Upper lobe of right lung (tissue), 1 donor: ENCODE data around the gene CDIPT. TPM values are rescaled to one million over a fixed set of nuclear protein-coding genes. Genes with fewer than 3 reads are reported as not detected.

Experiments
- ATAC-seq: fragments of 200-7000 bp; cut with Tn5 transposase; one replicate; pipeline ENCODE4 v1.9.1; 2020; ENCODE audit warnings: mild to moderate bottlenecking, moderate library complexity
- DNase-seq: peaks from one replicate; pipeline ENCODE4 v3.0.0-alpha.2; 2020
- H3K27ac ChIP-seq: fragments of 200-600 bp; one replicate; pipeline ENCODE4 v1.8.0; 2022
- H3K27me3 ChIP-seq: fragments of 200-600 bp; one replicate; pipeline ENCODE4 v1.8.0; 2022; ENCODE audit warnings: mild to moderate bottlenecking
- H3K36me3 ChIP-seq: fragments of 200-600 bp; one replicate; pipeline ENCODE4 v1.8.0; 2022
- H3K4me1 ChIP-seq: fragments of 200-600 bp; one replicate; pipeline ENCODE4 v1.8.0; 2022
- H3K4me3 ChIP-seq: fragments of 200-600 bp; one replicate; pipeline ENCODE4 v1.8.0; 2022; ENCODE audit warnings: mild to moderate bottlenecking
- H3K9me3 ChIP-seq: fragments of 200-600 bp; one replicate; pipeline ENCODE4 v1.8.0; 2022
- CTCF ChIP-seq: fragments of 200-600 bp; IDR thresholded peaks from one replicate; pipeline ENCODE4 v1.8.0; 2022; ENCODE audit warnings: antibody characterized with exemption
- intact Hi-C: fragments of 100-400 bp; cut with DNase I; formaldehyde crosslinking; loops from one replicate; pipeline ENCODE4 v1.11.0; 2022
- total RNA-seq: library from RNA; stranded (reverse); fragmentation: NEBNext Ultra II Directional; extraction: Animal tissue kit (Norgen Biotek cat#: 25700); gene quantifications from one replicate; pipeline ENCODE4 v1.2.1, GENCODE V29; 2021
- donor health status: DM: no; HTN: yes; CAD: no; lungs with severe emphysema.

The CDIPT gene
- total RNA-seq, 1 donor from 2014 or later = 83.2 TPM

DNA sequence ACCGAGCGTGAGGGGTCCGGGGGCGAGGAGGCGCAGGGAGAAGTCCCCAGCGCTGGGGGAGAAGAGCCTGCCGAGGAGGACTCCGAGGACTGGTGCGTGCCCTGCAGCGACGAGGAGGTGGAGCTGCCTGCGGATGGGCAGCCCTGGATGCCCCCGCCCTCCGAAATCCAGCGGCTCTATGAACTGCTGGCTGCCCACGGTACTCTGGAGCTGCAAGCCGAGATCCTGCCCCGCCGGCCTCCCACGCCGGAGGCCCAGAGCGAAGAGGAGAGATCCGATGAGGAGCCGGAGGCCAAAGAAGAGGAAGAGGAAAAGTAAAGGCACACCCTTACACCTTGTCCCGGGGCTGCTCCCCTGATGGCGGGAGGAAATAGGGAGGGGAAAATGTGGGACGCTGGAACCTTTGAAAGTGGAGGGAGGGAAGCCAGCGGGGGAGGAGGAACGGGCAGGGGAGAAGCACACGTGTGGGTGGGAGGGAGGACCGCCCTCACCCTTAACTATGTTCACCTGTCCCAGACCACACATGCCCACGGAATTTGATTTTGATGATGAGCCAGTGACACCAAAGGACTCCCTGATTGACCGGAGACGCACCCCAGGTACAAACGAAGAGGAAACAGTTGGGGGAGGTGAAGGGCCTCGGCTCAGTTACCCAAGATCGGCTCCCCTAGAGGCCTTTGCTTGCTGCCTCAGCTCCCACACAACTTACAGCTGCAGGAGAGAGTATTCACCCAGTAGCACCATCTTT lies 46.2 kb downstream of the CDIPT start:
- ATAC-seq = peak; percentile 36
- DNase-seq = peak; percentile 88
- intact Hi-C loops = no loop called here

DNA sequence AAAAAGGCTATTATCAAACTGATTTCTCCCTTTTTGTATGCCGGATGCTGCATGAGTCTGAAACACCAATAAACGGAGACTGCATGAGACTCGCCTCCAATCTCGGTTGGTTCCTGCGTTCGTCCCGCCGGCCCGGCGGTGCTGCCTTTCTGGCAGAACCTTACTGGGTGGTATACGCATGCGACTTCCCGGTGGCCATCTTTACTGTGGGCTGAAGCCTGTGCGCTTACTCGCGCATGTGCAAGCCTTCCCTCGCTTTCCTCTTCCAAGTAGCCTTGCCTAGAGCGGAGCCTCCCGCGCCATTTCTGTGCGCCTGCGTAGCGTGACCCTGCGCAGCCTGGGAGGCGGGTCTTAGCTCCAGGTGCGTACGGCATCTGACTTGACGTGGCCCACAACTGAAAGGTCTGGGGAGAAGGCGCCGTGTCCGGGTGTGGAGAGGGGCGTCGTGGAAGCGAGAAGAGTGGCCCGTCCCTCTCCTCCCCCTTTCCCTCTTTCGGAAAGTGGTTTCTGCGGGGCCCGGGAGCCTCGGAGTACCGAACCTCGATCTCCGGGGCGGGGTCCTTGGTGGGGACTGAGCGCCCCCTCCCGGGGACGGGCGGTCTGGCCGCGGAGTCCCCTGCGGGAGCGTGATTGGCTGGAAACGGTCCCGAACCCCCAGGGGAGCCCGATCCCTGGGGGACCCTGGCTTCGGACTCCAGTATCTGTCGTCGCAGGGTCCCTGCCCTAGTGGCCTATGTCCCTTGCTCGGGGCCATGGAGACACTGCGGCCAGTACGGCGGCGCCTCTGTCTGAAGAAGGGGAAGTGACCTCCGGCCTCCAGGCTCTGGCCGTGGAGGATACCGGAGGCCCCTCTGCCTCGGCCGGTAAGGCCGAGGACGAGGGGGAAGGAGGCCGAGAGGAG lies 47.0 kb downstream of the CDIPT start, which contains the start of gene PAGR1:
PAGR1 (plus strand) TSS at position 360 of the 901 bp plus-strand sequence; CDS start at position 734, 374 bp downstream.
- H3K27ac ChIP-seq = peak within 1 kb of the TSS; percentile 94
- H3K4me3 ChIP-seq = peak within 1 kb of the TSS; percentile 83
- ATAC-seq (peak; percentile 85), DNase-seq (peak; percentile 99)
- intact Hi-C loops = no loop called here
- H3K4me1 ChIP-seq = peaks cover 44% of the 10 kb centered on the region
- no peaks in the 10 kb centered on the region for H3K9me3 ChIP-seq
- TF ChIP-seq CTCF = peak; percentile 84
- H3K36me3 ChIP-seq = peaks cover 10% of the 10 kb centered on the region
- H3K27me3 ChIP-seq = no peaks in the 10 kb centered on the region

More for the DNA sequence above, 46.2 kb downstream of the CDIPT start:
- Histone ChIP-seq H3K27me3 (no peaks in the 10 kb centered on the region), H3K27ac (peak overlapping the region; percentile 94), H3K9me3 (no peaks in the 10 kb centered on the region), H3K36me3 (peaks cover 10% of the 10 kb centered on the region), H3K4me1 (peaks cover 42% of the 10 kb centered on the region), H3K4me3 (peak overlapping the region; percentile 83)
- TF ChIP-seq CTCF = no peak

- peak overlapping the region; percentile 94 for H3K27ac ChIP-seq
- ATAC-seq = no peak
- intact Hi-C loops = no loop called here
- H3K27me3 ChIP-seq = no peaks in the 10 kb centered on the region
- H3K9me3 ChIP-seq = no peaks in the 10 kb centered on the region
- peaks cover 13% of the 10 kb centered on the region for H3K36me3 ChIP-seq
- DNase-seq = peak; percentile 76
- peak overlapping the region; percentile 83 for H3K4me3 ChIP-seq
- TF ChIP-seq CTCF = no peak
- H3K4me1 ChIP-seq = peaks cover 52% of the 10 kb centered on the region
These were observed 47.8 kb downstream of the CDIPT start for GRCh38 chr16:29815032-29815721.

DNA sequence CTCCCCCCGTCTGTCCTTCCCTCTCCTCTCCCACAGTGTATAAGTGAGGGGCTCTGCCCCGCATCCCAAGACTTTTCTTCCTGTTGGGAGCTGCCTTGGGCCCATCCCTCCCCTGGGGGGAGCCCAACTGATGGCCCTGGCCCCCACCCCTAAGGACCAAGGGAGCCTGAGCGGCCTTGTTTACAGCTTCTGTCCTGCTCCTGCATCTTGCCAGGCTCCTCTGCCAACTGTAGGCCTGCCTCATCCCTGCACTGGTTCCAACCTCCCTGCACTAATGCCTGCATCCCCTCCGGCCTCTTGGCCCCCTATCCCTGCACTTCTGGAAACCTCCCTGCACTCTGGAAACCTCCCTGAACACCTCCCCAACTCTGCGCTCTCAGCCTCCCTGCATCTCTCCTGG lies 48.4 kb downstream of the CDIPT start:
- intact Hi-C loops = no loop called here
- Histone ChIP-seq H3K27ac (peak overlapping the region; percentile 94), H3K27me3 (no peaks in the 10 kb centered on the region), H3K9me3 (no peaks in the 10 kb centered on the region), H3K4me1 (peaks cover 50% of the 10 kb centered on the region), H3K36me3 (peaks cover 19% of the 10 kb centered on the region), H3K4me3 (peak overlapping the region; percentile 83)
- ATAC-seq (no peak), DNase-seq (no peak)
- no peak for TF ChIP-seq CTCF
